Stomach (tissue), 4 donors: ENCODE results near the gene CEP112.

ENCODE experiments used
- POLR2A ChIP-seq, 4 donors: fragments of 450-650 bp; IDR thresholded peaks; one replicate each; pipeline ENCODE4 v1.6.1; 2016; ENCODE audit warnings: antibody characterized with exemption in 4 of 4, control low read depth in 2 of 4, mild to moderate bottlenecking in 1 of 4, moderate library complexity in 1 of 4
- POLR2AphosphoS5 ChIP-seq, 3 donors: sonication (generic); formaldehyde crosslinking; IDR thresholded peaks; one replicate each; pipeline ENCODE4 v1.6.1; 2016; ENCODE audit warnings: antibody characterized with exemption in 3 of 3

- no peak for TF ChIP-seq POLR2A (IDR thresholded peaks at IDR 0.05)
- TF ChIP-seq POLR2AphosphoS5 (IDR thresholded peaks at IDR 0.05) = no peak
These were observed 534.6 kb downstream of the CEP112 start for GRCh38 chr17:65657251-65657828.
